HCT116 (cell line): Measurements from ENCODE around the gene RETREG1.
A peak's percentile ranks its signal among the peaks of the same experiment; 100 is the strongest.

ENCODE experiments used
- POLR2A ChIP-seq: IDR thresholded peaks from 2 replicates; pipeline ENCODE4 v1.7.0; 2011; ENCODE audit warnings: borderline replicate concordance; ENCODE audit not compliant: insufficient read depth, insufficient read length; ENCODE audit errors: extremely low read depth
- POLR2AphosphoS5 ChIP-seq: IDR thresholded peaks from 2 replicates; pipeline ENCODE4 v1.6.1; 2011; ENCODE audit warnings: mild to moderate bottlenecking, low read depth, low read length, moderate library complexity
- SIN3A ChIP-seq: IDR thresholded peaks from 2 replicates; pipeline ENCODE4 v1.6.1; 2012; ENCODE audit warnings: low read depth
- SRF ChIP-seq: IDR thresholded peaks from 2 replicates; pipeline ENCODE4 v1.6.1; 2012; ENCODE audit warnings: low read depth
- TF ChIP-seq, protein P1 (sequence below): IDR thresholded peaks from 2 replicates; pipeline ENCODE4 v1.6.1; 2012
- TF ChIP-seq, protein P2 (sequence below), 3 experiments: fragments of 200-600 bp in 1 of 3; sonication (generic) in 1 of 3; IDR thresholded peaks in 2 of 3; conservative IDR thresholded peaks in 1 of 3; 2 replicates each; pipeline ENCODE4 v1.5.1; 2012 to 2017; ENCODE audit warnings: low read depth in 2 of 3, low read length in 2 of 3, antibody characterized with exemption in 1 of 3, borderline replicate concordance in 1 of 3, control low read depth in 1 of 3, mild to moderate bottlenecking in 1 of 3, mixed read lengths in 1 of 3, mixed run types in 1 of 3, moderate library complexity in 1 of 3; ENCODE audit not compliant: insufficient read depth in 1 of 3

DNA sequence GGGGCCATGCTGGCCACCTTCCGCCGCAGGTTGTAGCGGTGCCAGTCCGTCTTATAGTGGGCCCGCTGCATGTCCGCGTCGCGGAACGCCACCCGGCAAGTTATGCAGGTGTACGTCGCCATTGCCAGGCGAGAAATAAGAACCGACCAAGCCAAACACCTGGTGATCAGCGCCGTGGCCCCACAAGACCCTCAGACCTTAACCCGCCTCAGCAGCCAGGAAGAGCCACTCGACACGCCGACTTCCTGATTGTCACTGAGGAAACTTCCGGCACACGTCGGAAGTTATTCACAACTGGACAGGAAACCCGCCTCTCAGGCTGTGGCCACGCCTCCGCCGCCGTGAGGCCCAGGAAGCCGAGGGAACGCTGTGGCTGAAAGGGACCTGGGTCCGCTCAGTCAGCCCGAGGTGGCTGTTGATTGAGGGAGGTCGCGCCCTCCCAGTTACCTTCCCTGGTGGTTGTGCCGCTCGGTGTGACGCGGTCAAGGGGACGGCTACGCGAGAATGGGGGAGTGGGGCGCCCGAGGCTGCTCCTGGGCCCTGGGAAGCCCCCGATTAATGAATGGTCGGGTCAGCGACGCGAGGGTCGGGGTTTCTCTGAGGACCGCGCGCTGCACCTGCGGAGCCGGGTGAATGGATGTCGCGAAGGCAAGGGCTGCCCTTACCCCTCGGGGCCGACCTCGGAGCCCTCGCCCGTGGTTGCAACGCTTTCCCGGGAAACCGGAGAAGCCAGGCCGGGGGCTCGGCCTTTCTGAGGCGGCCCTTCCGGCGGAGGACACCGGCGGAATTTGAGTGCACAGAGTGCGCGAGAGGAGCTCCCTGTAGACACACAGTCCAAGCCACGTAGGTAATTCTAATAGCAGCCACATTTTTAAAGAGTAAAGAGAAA lies 151.0 kb downstream of the RETREG1 start, which contains the start of gene ZNF622:
- TF ChIP-seq SIN3A (peak; percentile 95), SRF (no peak), POLR2A (peak; percentile 94), POLR2AphosphoS5 (peak; percentile 92)
- TF ChIP-seq, protein P1, sequence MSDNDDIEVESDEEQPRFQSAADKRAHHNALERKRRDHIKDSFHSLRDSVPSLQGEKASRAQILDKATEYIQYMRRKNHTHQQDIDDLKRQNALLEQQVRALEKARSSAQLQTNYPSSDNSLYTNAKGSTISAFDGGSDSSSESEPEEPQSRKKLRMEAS, result peak; percentile 81; the same call in 1 of the 2 replicates
- TF ChIP-seq, protein P2, sequence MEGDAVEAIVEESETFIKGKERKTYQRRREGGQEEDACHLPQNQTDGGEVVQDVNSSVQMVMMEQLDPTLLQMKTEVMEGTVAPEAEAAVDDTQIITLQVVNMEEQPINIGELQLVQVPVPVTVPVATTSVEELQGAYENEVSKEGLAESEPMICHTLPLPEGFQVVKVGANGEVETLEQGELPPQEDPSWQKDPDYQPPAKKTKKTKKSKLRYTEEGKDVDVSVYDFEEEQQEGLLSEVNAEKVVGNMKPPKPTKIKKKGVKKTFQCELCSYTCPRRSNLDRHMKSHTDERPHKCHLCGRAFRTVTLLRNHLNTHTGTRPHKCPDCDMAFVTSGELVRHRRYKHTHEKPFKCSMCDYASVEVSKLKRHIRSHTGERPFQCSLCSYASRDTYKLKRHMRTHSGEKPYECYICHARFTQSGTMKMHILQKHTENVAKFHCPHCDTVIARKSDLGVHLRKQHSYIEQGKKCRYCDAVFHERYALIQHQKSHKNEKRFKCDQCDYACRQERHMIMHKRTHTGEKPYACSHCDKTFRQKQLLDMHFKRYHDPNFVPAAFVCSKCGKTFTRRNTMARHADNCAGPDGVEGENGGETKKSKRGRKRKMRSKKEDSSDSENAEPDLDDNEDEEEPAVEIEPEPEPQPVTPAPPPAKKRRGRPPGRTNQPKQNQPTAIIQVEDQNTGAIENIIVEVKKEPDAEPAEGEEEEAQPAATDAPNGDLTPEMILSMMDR (IDR thresholded peaks at IDR 0.05 in 2 of 3, conservative IDR thresholded peaks at IDR 0.05 in 1 of 3; ENCODE audit: borderline replicate concordance in 1 of 3, insufficient read depth in 1 of 3, low read depth in 2 of 3, low read length in 2 of 3), result no peak
